ENCODE measurements around the gene FGF8. TPM values are rescaled to one million over a fixed set of nuclear protein-coding genes. Genes with fewer than 3 reads are reported as not detected.

FGF8 gene
- total and polyA plus RNA-seq, 9 of the 15 experiments (the other 6 are each of a cell fraction or from before 2014, with no cell fraction given): 0.13 to 0.82 (median 0.37) TPM; not detected in 5

GRCh38 chr10:101793526-101793925, 17.6 kb upstream of the FGF8 start (continued):
- no peak for TF ChIP-seq ZSCAN32 (CRISPR knock-in tag; IDR thresholded peaks at IDR 0.05)

- POLR2A ChIA-PET: no interaction called here
- intact Hi-C loops (cut with micrococcal nuclease) (no loop called here), in situ Hi-C loops (cut with MboI) (no loop called here)
- ATAC-seq (no peak), FAIRE-seq (no peak), DNase-seq (ENCODE audit: extremely low read depth in 1 of 4, low spot score in 3 of 4) (no peak)
- WGBS (ENCODE audit: insufficient coverage, low coverage, missing lambda C conversion rate): 94% methylated on average over 6 of the region's 7 CpGs
- BruUV-seq (replicated peaks): no TSS peak
- Histone ChIP-seq H2AFZ (ENCODE audit: low read depth, low read length) (no peak overlapping the region), H4K20me1 (replicated peaks; ENCODE audit: control insufficient read depth, insufficient read depth, low read length) (no peaks in the 10 kb centered on the region), H3K4me2 (ENCODE audit: insufficient read depth, low read length) (no peak overlapping the region), H3K4me1 (replicated peaks in 1 of 2; ENCODE audit: control insufficient read depth in 2 of 2, insufficient read depth in 2 of 2, low read length in 2 of 2) (peaks cover 0 to 2% of the 10 kb centered on the region in 2 experiments; a peak in 1 of 5 replicates), H3K9me3 (replicated peaks; ENCODE audit: control insufficient read depth, insufficient read depth, low read depth, low read length) (no peaks in the 10 kb centered on the region), H3K36me3 (ENCODE audit: control insufficient read depth, insufficient read depth, low read length) (peaks cover 86% of the 10 kb centered on the region), H3K9ac (ENCODE audit: insufficient read depth in 1 of 2, low read depth in 2 of 2, low read length in 2 of 2) (no peak overlapping the region), H3K9me1 (ENCODE audit: control insufficient read depth, insufficient read depth, low read length) (no peaks in the 10 kb centered on the region), H3K79me2 (ENCODE audit: control insufficient read depth, insufficient read depth, low read length) (peaks cover 1% of the 10 kb centered on the region; the same call in 1 of the 3 replicates), H3K4me3 (no peak overlapping the region), H3K27me3 (ENCODE audit: control insufficient read depth in 2 of 2, insufficient read depth in 2 of 2, low read length in 2 of 2) (no peaks in the 10 kb centered on the region), H3K27ac (ENCODE audit: extremely low read depth, low read depth, low read length) (no peak overlapping the region)
- CTCF ChIA-PET (ENCODE audit: low intra/inter-chr PET ratio): no interaction called here
- TF ChIP-seq HDAC6 (IDR thresholded peaks at IDR 0.05; ENCODE audit: low read depth, low read length) (no peak), ZNF699 (CRISPR knock-in tag; IDR thresholded peaks at IDR 0.05; ENCODE audit: insufficient replicate concordance) (no peak), ELK1 (CRISPR knock-in tag; IDR thresholded peaks at IDR 0.05) (no peak), NFE2 (IDR thresholded peaks at IDR 0.05; ENCODE audit: low read depth) (no peak), NCOA4 (IDR thresholded peaks at IDR 0.05; ENCODE audit: partially characterized antibody) (no peak), PTTG1 (tag; IDR thresholded peaks at IDR 0.05; ENCODE audit: low read depth) (no peak), HMGN3 (IDR thresholded peaks at IDR 0.05; ENCODE audit: borderline replicate concordance, extremely low read depth, insufficient read length, low read depth, low read length) (no peak), POLR2G (IDR thresholded peaks at IDR 0.05; ENCODE audit: low read depth, low read length) (no peak), SAP30 (IDR thresholded peaks at IDR 0.05; ENCODE audit: borderline replicate concordance, insufficient read depth, low read depth, low read length, poor library complexity, severe bottlenecking) (no peak), CAMTA2 (CRISPR knock-in tag; conservative IDR thresholded peaks at IDR 0.05) (no peak), HMG20A (CRISPR knock-in tag; conservative IDR thresholded peaks at IDR 0.05) (no peak), ZNF695 (CRISPR knock-in tag; IDR thresholded peaks at IDR 0.05) (no peak), ZFX (CRISPR knock-in tag; IDR thresholded peaks at IDR 0.05) (no peak), ZNF347 (CRISPR knock-in tag; IDR thresholded peaks at IDR 0.05; ENCODE audit: low read depth) (no peak), FOXK2 (conservative IDR thresholded peaks at IDR 0.05 in 1 of 2, IDR thresholded peaks at IDR 0.05 in 1 of 2; ENCODE audit: low read depth in 2 of 2) (no peak), ZNF76 (CRISPR knock-in tag; IDR thresholded peaks at IDR 0.05; ENCODE audit: borderline replicate concordance) (no peak), HDAC8 (tag; IDR thresholded peaks at IDR 0.05) (no peak)
- TF ChIP-seq, protein P1, sequence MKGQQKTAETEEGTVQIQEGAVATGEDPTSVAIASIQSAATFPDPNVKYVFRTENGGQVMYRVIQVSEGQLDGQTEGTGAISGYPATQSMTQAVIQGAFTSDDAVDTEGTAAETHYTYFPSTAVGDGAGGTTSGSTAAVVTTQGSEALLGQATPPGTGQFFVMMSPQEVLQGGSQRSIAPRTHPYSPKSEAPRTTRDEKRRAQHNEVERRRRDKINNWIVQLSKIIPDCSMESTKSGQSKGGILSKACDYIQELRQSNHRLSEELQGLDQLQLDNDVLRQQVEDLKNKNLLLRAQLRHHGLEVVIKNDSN (CRISPR knock-in tag; IDR thresholded peaks at IDR 0.05): no peak
- TF ChIP-seq, protein P2, sequence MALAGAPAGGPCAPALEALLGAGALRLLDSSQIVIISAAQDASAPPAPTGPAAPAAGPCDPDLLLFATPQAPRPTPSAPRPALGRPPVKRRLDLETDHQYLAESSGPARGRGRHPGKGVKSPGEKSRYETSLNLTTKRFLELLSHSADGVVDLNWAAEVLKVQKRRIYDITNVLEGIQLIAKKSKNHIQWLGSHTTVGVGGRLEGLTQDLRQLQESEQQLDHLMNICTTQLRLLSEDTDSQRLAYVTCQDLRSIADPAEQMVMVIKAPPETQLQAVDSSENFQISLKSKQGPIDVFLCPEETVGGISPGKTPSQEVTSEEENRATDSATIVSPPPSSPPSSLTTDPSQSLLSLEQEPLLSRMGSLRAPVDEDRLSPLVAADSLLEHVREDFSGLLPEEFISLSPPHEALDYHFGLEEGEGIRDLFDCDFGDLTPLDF (CRISPR knock-in tag; IDR thresholded peaks at IDR 0.05): no peak
Observed at GRCh38 chr10:101789686-101790085, 13.8 kb upstream of the FGF8 start.

Data from K562 (cell line).